HepG2 (cell line): Measurements from ENCODE around the gene KRTAP5-10. TPM values are rescaled to one million over a fixed set of nuclear protein-coding genes. Genes with fewer than 3 reads are reported as not detected.

Experiments used
- ATAC-seq: fragments of 200-7000 bp; cut with Tn5 transposase; 3 replicates; pipeline ENCODE4 v1.9.1; 2020; ENCODE audit warnings: mild to moderate bottlenecking, moderate library complexity
- BruUV-seq: library from RNA; stranded (reverse); fragments of 400-500 nt; replicated peaks from 2 replicates; lab custom pipeline; 2021; lab: Mats Ljungman, UMichigan
- CTCF ChIA-PET: fragments of 300-600 bp; formaldehyde crosslinking; extraction: SDS; loops from one replicate; lab custom pipeline; 2021; ENCODE audit warnings: low total read pairs, inconsistent platforms, low intra/inter-chr PET ratio; lab: Yijun Ruan, JAX
- POLR2A ChIA-PET: fragments of 350-600 bp; sonication (Branson Sonifier 250); formaldehyde crosslinking; loops from one replicate; lab custom pipeline; 2020; ENCODE audit warnings: antibody characterized with exemption, inconsistent platforms; lab: Yijun Ruan, JAX
- DNase-seq: peaks from one replicate; pipeline ENCODE4 v3.0.0-alpha.2; 2015; ENCODE audit warnings: low spot score
- FAIRE-seq: peaks from 3 replicates; lab custom pipeline; 2011; peaks lifted over from hg19 to GRCh38; lab: Jason Lieb, UNC
- H2AFZ ChIP-seq: one replicate; pipeline ENCODE4 v1.6.1; 2011; ENCODE audit warnings: low read length, inconsistent platforms
- H3K27ac ChIP-seq: fragments of 300-600 bp; 3 replicates; pipeline ENCODE4 v1.8.0; 2011; ENCODE audit warnings: mixed run types, mild to moderate bottlenecking, mixed read lengths, low read length, inconsistent platforms; ENCODE audit not compliant: insufficient read depth; ENCODE audit errors: extremely low read length
- H3K27me3 ChIP-seq, 2 experiments: fragments of 200-600 bp in 1 of 2; 2 replicates in 1 of 2; 3 replicates in 1 of 2; pipeline versions ENCODE4 v1.6.0 to v1.8.0; 2011; ENCODE audit warnings: low read length in 2 of 2, mild to moderate bottlenecking in 2 of 2, moderate library complexity in 2 of 2, inconsistent platforms in 1 of 2; ENCODE audit not compliant: insufficient read depth in 2 of 2, control insufficient read depth in 1 of 2
- H3K36me3 ChIP-seq, 2 experiments: fragments of 200-600 bp in 1 of 2; replicated peaks in 1 of 2; 2 replicates in 1 of 2; 3 replicates in 1 of 2; pipeline versions ENCODE4 v1.5.1 to v1.8.0; 2011; ENCODE audit warnings: low read length in 2 of 2, inconsistent platforms in 1 of 2; ENCODE audit not compliant: insufficient read depth in 2 of 2, control insufficient read depth in 1 of 2
- H3K4me1 ChIP-seq: 2 replicates; pipeline ENCODE4 v1.5.1; 2012; ENCODE audit warnings: low read length, inconsistent platforms; ENCODE audit not compliant: insufficient read depth
- H3K4me2 ChIP-seq: 2 replicates; pipeline ENCODE4 v1.6.0; 2011; ENCODE audit warnings: low read depth, low read length, inconsistent platforms
- H3K4me3 ChIP-seq, 3 experiments: fragments of 200-600 bp in 1 of 3; sonication (generic), shearing (Covaris generic) in 1 of 3; replicated peaks in 1 of 3; 2 replicates each; pipeline ENCODE4 v1.5.1; 2011 to 2016; ENCODE audit warnings: low read length in 3 of 3, inconsistent platforms in 2 of 3, low read depth in 2 of 3, mild to moderate bottlenecking in 2 of 3, control low read depth in 1 of 3, mixed read lengths in 1 of 3; ENCODE audit not compliant: insufficient read depth in 1 of 3
- H3K79me2 ChIP-seq: one replicate; pipeline ENCODE4 v1.6.1; 2011; ENCODE audit warnings: low read length, inconsistent platforms; ENCODE audit not compliant: insufficient read depth
- H3K9ac ChIP-seq: 2 replicates; pipeline ENCODE4 v1.6.0; 2011; ENCODE audit warnings: mild to moderate bottlenecking, low read depth, low read length, inconsistent platforms; ENCODE audit not compliant: insufficient read depth
- H3K9me3 ChIP-seq: 2 replicates; pipeline ENCODE4 v1.5.1; 2012; ENCODE audit warnings: mild to moderate bottlenecking, low read length
- H4K20me1 ChIP-seq: 2 replicates; pipeline ENCODE4 v1.6.0; 2011; ENCODE audit warnings: inconsistent platforms, mild to moderate bottlenecking, low read length, moderate library complexity; ENCODE audit not compliant: insufficient read depth
- ATF5 ChIP-seq: sonication (generic); formaldehyde crosslinking; IDR thresholded peaks from 2 replicates; pipeline ENCODE4 v1.4.0; 2020; ENCODE audit warnings: mild to moderate bottlenecking, low read depth, missing genetic modification reagents
- POLR2G ChIP-seq: fragments of 200-400 bp; formaldehyde crosslinking; IDR thresholded peaks from 2 replicates; pipeline ENCODE4 v1.6.1; 2018; ENCODE audit warnings: mild to moderate bottlenecking, low read depth, low read length, moderate library complexity
- PRPF4 ChIP-seq: fragments of 200-400 bp; formaldehyde crosslinking; IDR thresholded peaks from 2 replicates; pipeline ENCODE4 v1.6.1; 2016; ENCODE audit warnings: low read length, low read depth; ENCODE audit not compliant: poor library complexity, severe bottlenecking
- SUZ12 ChIP-seq: fragments of 150-350 bp; IDR thresholded peaks from 2 replicates; pipeline ENCODE4 v1.6.1; 2014; ENCODE audit warnings: low read depth, low read length
- TFAP4 ChIP-seq: sonication (generic); IDR thresholded peaks from 2 replicates; pipeline ENCODE4 v1.6.1; 2016; ENCODE audit warnings: low read depth, borderline replicate concordance
- ZFP37 ChIP-seq: sonication (generic); formaldehyde crosslinking; IDR thresholded peaks from 2 replicates; pipeline ENCODE4 v1.4.0; 2020; ENCODE audit warnings: missing genetic modification reagents, borderline replicate concordance
- ZNF224 ChIP-seq: sonication (generic); formaldehyde crosslinking; IDR thresholded peaks from 2 replicates; pipeline ENCODE4 v1.5.0; 2020; ENCODE audit warnings: mild to moderate bottlenecking, missing genetic modification reagents
- ZNF570 ChIP-seq: sonication (generic); formaldehyde crosslinking; IDR thresholded peaks from 2 replicates; pipeline ENCODE4 v1.4.0; 2020; ENCODE audit warnings: mild to moderate bottlenecking, missing genetic modification reagents, borderline replicate concordance
- ZNF839 ChIP-seq: sonication (generic); formaldehyde crosslinking; IDR thresholded peaks from 2 replicates; pipeline ENCODE4 v1.4.0; 2020; ENCODE audit warnings: missing genetic modification reagents, mild to moderate bottlenecking, borderline replicate concordance
- ZNF891 ChIP-seq: sonication (generic); formaldehyde crosslinking; IDR thresholded peaks from 2 replicates; pipeline ENCODE4 v1.5.0; 2020; ENCODE audit warnings: mild to moderate bottlenecking, missing genetic modification reagents
- ZSCAN20 ChIP-seq: sonication (generic); formaldehyde crosslinking; IDR thresholded peaks from 2 replicates; pipeline ENCODE4 v1.4.0; 2020; ENCODE audit warnings: missing genetic modification reagents, mild to moderate bottlenecking, borderline replicate concordance
- WGBS: methylation state at CpG from one replicate; pipeline ENCODE4 v1.1.6; 2017; ENCODE audit warnings: low lambda C conversion rate; 5-methylcytosine and 5-hydroxymethylcytosine counted together
- in situ Hi-C: cut with HindIII; loops from 2 replicates; pipeline ENCODE4 v1.10.0; 2017; ENCODE audit warnings: low pct_unique_long_range_greater_than_20kb; ENCODE audit not compliant: extremely low pct_ligation_motif_present
- intact Hi-C: fragments of 100-400 bp; cut with micrococcal nuclease; formaldehyde crosslinking; loops from one replicate; pipeline ENCODE4 v1.10.0; 2022; ENCODE audit not compliant: unreplicated experiment
- polyA plus RNA-seq, 8 experiments: library from polyadenylated mRNA; depleted of rRNA in 3 of 8; stranded (reverse) in 7 of 8; unstranded in 1 of 8; fragments of >200 nt; fragmentation: Illumina TruSeq in 4 of 8; extraction: Trizol in 4 of 8; gene quantifications; 2 replicates each; pipeline versions ENCODE4 v1.2.1 to v1.2.3, GENCODE V29; 2011 to 2016; ENCODE audit warnings: low read depth in 4 of 8, missing spikeins in 1 of 8, mixed read lengths in 1 of 8; ENCODE audit not compliant: insufficient read depth in 1 of 8
- total RNA-seq, 5 experiments: library from RNA; depleted of rRNA; stranded (reverse); fragments of >200 nt; fragmentation: Illumina TruSeq; extraction: Trizol; gene quantifications; 2 replicates each; pipeline ENCODE4 v1.2.3, GENCODE V29; 2016; ENCODE audit warnings: low read depth in 1 of 5

KRTAP5-10 gene
- total and polyA plus RNA-seq, 2 of the 13 experiments (the other 11 are each of a cell fraction or from before 2014, with no cell fraction given): not detected

- TF ChIP-seq ATF5 (no peak), ZNF224 (CRISPR knock-in tag) (no peak), ZSCAN20 (CRISPR knock-in tag) (no peak), ZNF839 (CRISPR knock-in tag) (no peak), ZNF891 (CRISPR knock-in tag) (no peak), ZFP37 (CRISPR knock-in tag) (no peak)
Measured at GRCh38 chr11:71565263-71565662, at the start of gene KRTAP5-10 (continued).

GRCh38 chr11:71518506-71519471 lies 46.6 kb upstream of the KRTAP5-10 start:
- Histone ChIP-seq H3K9me3 (no peaks in the 10 kb centered on the region), H3K4me2 (no peak overlapping the region), H4K20me1 (no peaks in the 10 kb centered on the region), H3K9ac (no peak overlapping the region), H3K4me3 (no peak overlapping the region), H3K79me2 (no peaks in the 10 kb centered on the region), H2AFZ (no peak overlapping the region), H3K27ac (no peak overlapping the region), H3K36me3 (no peaks in the 10 kb centered on the region), H3K27me3 (0 out of 5 replicates have a peak, but pooled peaks cover 0 to 1% of the 10 kb centered on the region in 2 experiments), H3K4me1 (no peaks in the 10 kb centered on the region)
- intact Hi-C loops (no loop called here), in situ Hi-C loops (no loop called here)
- no peak for TF ChIP-seq PRPF4
- TF ChIP-seq TFAP4: no peak
- TF ChIP-seq SUZ12: no peak
- TF ChIP-seq ZNF570 (CRISPR knock-in tag): no peak
- TF ChIP-seq POLR2G: no peak
- ATAC-seq: no peak
- DNase-seq: no peak
- ChIA-PET CTCF (no interaction called here), POLR2A (no interaction called here)
- WGBS: 90% methylated on average over 14 of the region's 55 CpGs
- FAIRE-seq: no peak
- BruUV-seq: no TSS peak
